Left lung (tissue), 10 donors: ENCODE measurements around the gene TGFB2. TPM values are rescaled to one million over a fixed set of nuclear protein-coding genes. Genes with fewer than 3 reads are reported as not detected.

Source experiments
- ATAC-seq: fragments of 200-7000 bp; cut with Tn5 transposase; one replicate; pipeline ENCODE4 v1.9.1; 2020; ENCODE audit warnings: moderate library complexity
- DNase-seq, 4 donors: peaks; one replicate each; pipeline ENCODE4 v3.0.0-alpha.2; 2013 to 2020
- H3K27ac ChIP-seq, 2 donors: fragments of 200-600 bp; sonication (generic) in 1 of 2; one replicate each; pipeline versions ENCODE4 v1.5.0 to v1.8.0; 2020 to 2021
- H3K27me3 ChIP-seq, 2 donors: fragments of 200-600 bp; sonication (generic) in 1 of 2; one replicate each; pipeline versions ENCODE4 v1.5.0 to v1.8.0; 2020 to 2021
- H3K36me3 ChIP-seq, 2 donors: fragments of 200-600 bp; sonication (generic) in 1 of 2; one replicate each; pipeline versions ENCODE4 v1.5.0 to v1.8.0; 2020 to 2021
- H3K4me1 ChIP-seq, 2 donors: fragments of 200-600 bp; one replicate each; pipeline ENCODE4 v1.8.0; 2021
- H3K4me3 ChIP-seq, 2 donors: fragments of 200-600 bp; sonication (generic) in 1 of 2; one replicate each; pipeline versions ENCODE4 v1.5.0 to v1.8.0; 2020 to 2021; ENCODE audit warnings: mild to moderate bottlenecking in 1 of 2
- H3K9me3 ChIP-seq, 2 donors: fragments of 200-600 bp; sonication (generic) in 1 of 2; one replicate each; pipeline versions ENCODE4 v1.5.0 to v1.8.0; 2020 to 2021
- CTCF ChIP-seq, 2 donors: fragments of 200-600 bp; sonication (generic) in 1 of 2; IDR thresholded peaks; one replicate each; pipeline versions ENCODE4 v1.5.0 to v1.8.0; 2021; ENCODE audit warnings: antibody characterized with exemption in 2 of 2
- intact Hi-C, 2 donors: fragments of 100-400 bp; cut with DNase I; formaldehyde crosslinking; loops; one replicate each; pipeline versions ENCODE4 v1.11.2 to v1.14.2; 2022
- polyA plus RNA-seq, 6 donors: library from polyadenylated mRNA; unstranded; fragments of 120-200 nt; gene quantifications; one replicate each; pipeline ENCODE4 v1.2.1, GENCODE V29; 2013; ENCODE audit not compliant: insufficient read length in 6 of 6
- total RNA-seq, 2 donors: library from RNA; stranded (reverse); fragmentation: NEBNext Ultra II Directional; extraction: Animal tissue kit (Norgen Biotek cat#: 25700); gene quantifications; one replicate each; pipeline ENCODE4 v1.2.1, GENCODE V29; 2021
- donor health status: DM: no; HTN: yes; CAD: no.
- donor health status: DM: no; HTN: no; CAD: no.

Gene TGFB2
- total and polyA plus RNA-seq, 8 donors = 9.8 to 177 (median 136) TPM

DNA sequence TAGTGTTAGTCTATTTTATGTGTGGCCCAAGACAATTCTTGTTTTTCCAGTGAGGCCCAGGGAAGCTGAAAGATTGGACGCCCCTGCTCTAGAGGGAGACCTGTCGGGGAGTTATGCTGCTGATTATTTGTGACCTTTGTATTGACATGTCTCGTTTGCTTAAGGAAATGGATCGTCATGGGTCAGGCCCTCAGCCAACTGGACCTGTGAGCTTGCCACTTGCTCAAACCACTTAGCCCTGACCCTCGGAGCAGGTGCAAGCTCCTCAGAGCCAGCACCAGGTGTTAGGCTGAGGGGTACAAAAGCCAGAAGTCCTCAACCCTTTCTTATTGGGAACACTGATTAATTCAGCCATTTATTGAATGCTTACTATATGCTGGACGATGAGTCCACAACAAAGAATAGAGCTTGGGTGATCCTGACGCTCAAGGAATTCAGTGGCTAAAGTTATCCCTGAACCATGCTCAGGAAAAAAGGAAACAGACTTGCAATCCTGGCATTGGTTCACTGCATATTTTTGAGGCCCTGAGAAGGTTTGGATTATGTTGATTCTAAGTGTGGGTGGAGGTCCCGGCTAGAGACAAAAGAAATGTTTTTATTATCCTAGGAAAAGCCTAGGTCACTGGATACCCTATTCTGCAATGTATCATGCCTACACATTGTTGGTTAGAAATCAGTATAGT is 19.0 kb downstream of the TGFB2 start:
- Histone ChIP-seq H3K9me3 (no peaks in the 10 kb centered on the region), H3K4me1 (peaks cover 6 to 21% of the 10 kb centered on the region in 2 donors), H3K4me3 (no peak overlapping the region), H3K27me3 (no peaks in the 10 kb centered on the region), H3K36me3 (no peaks in the 10 kb centered on the region), H3K27ac (peak overlapping the region; percentile 7 to 13)
- DNase-seq (no peak), ATAC-seq (peak; percentile 35)
- intact Hi-C loops = no loop called here
- TF ChIP-seq CTCF (IDR thresholded peaks at IDR 0.05) = no peak

DNA sequence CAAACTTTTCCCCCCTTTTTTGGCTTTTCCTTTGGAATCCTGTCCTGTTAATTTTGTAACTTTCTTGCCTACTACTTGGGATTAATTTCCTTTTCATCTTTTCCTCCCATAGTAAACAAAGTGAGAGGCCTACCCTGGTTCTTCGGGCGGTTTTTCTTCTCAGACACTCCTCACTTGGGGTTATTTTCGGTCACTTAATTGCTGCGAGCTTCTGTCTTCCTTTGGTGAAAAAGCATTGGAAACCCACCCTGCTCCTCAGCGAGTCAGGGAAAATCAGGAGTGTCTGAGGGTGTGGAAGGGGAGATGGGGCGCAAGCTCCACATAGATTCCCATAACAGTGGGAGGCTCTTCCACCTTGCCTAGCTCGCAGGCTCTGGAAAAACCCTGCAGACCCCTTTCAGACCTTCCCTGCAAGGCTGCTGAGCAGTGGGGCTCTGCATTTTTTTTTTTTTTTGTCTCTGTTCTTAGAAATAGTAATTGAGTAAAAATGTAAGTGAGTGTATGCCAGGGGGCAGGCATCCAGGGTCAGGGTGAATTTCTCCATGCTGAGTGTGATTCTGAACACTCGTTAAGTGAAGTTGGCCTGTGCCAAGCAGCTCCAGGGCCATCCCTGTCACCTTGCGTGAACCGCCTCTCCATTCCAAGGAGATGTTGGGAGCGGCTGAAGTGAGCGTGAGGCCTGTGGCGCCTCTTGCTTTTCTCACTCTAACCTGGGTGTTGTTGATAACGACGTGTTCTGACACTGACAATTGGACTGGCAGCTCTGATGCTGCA is 20.3 kb downstream of the TGFB2 start:
- no peaks in the 10 kb centered on the region for H3K9me3 ChIP-seq
- no peak overlapping the region for H3K4me3 ChIP-seq
- peaks cover 6 to 21% of the 10 kb centered on the region in 2 donors for H3K4me1 ChIP-seq
- peak overlapping the region; percentile 7 to 13 for H3K27ac ChIP-seq
- peak; percentile 59 for ATAC-seq
- no peaks in the 10 kb centered on the region for H3K27me3 ChIP-seq
- DNase-seq = peak in 1 of 4 donors; percentile 48
- intact Hi-C loops = no loop called here
- TF ChIP-seq CTCF (IDR thresholded peaks at IDR 0.05) = no peak
- H3K36me3 ChIP-seq = no peaks in the 10 kb centered on the region

- peaks cover 6 to 21% of the 10 kb centered on the region in 2 donors for H3K4me1 ChIP-seq
- no peak overlapping the region for H3K27ac ChIP-seq
- intact Hi-C loops = no loop called here
- no peak overlapping the region for H3K4me3 ChIP-seq
- no peaks in the 10 kb centered on the region for H3K9me3 ChIP-seq
- no peaks in the 10 kb centered on the region for H3K36me3 ChIP-seq
- DNase-seq = no peak
- no peaks in the 10 kb centered on the region for H3K27me3 ChIP-seq
- ATAC-seq = no peak
- TF ChIP-seq CTCF (IDR thresholded peaks at IDR 0.05) = no peak
Measured at GRCh38 chr1:218366322-218367052, 21.4 kb downstream of the TGFB2 start.

DNA sequence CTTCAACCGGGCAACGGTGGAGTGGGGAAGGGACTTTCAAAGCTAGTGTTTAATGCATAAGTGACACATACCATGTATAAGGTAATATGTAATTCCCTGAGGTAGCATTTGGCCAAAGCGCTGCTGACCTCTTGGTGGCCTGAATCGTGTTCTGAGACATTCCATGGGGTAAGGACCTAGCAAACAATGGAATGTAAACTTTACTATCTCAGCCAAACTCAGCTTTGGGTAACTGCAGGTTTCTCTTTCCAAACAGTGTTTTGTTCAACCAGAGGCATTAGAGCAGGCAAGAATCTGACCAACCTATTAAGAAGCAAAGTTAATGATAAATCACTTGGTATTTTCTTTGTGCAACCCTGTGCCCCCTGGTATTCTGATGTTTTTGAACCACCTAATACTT is 22.0 kb downstream of the TGFB2 start:
- intact Hi-C loops = no loop called here
- Histone ChIP-seq H3K9me3 (no peaks in the 10 kb centered on the region), H3K27me3 (peaks cover 0 to 5% of the 10 kb centered on the region in 2 donors), H3K4me1 (peaks cover 6 to 21% of the 10 kb centered on the region in 2 donors), H3K36me3 (no peaks in the 10 kb centered on the region), H3K27ac (no peak overlapping the region), H3K4me3 (no peak overlapping the region)
- ATAC-seq (peak; percentile 56), DNase-seq (no peak)
- TF ChIP-seq CTCF (IDR thresholded peaks at IDR 0.05) = no peak

DNA sequence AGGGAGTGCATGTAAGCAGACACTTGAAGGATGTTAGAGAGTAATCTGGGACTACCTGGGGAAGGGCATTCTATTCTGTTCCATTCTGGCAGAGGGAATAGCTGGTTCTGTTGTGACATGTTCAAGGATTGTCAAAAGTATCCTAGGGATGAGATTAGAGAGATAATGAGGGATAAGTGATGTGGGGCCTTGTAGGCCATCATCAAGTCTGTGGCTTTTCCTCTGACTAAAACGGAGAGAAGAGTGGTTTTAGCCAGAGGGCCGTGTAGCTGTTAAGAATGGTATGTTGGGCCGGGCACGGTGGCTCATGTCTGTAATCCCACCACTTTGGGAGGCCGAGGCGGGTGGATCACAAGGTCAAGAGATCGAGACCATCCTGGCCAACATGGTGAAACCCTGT is 23.6 kb downstream of the TGFB2 start:
- Histone ChIP-seq H3K27me3 (peaks cover 0 to 6% of the 10 kb centered on the region in 2 donors), H3K27ac (no peak overlapping the region), H3K4me3 (no peak overlapping the region), H3K36me3 (no peaks in the 10 kb centered on the region), H3K4me1 (peaks cover 6 to 21% of the 10 kb centered on the region in 2 donors), H3K9me3 (no peaks in the 10 kb centered on the region)
- intact Hi-C loops = no loop called here
- no peak for TF ChIP-seq CTCF (IDR thresholded peaks at IDR 0.05)
- ATAC-seq (no peak), DNase-seq (no peak)
